ENCODE measurements around the gene ZFP90. TPM values are rescaled to one million over a fixed set of nuclear protein-coding genes. Genes with fewer than 3 reads are reported as not detected.

ZFP90 gene
- total RNA-seq, 2 donors from 2014 or later: 20.4 to 33.2 TPM

DNA sequence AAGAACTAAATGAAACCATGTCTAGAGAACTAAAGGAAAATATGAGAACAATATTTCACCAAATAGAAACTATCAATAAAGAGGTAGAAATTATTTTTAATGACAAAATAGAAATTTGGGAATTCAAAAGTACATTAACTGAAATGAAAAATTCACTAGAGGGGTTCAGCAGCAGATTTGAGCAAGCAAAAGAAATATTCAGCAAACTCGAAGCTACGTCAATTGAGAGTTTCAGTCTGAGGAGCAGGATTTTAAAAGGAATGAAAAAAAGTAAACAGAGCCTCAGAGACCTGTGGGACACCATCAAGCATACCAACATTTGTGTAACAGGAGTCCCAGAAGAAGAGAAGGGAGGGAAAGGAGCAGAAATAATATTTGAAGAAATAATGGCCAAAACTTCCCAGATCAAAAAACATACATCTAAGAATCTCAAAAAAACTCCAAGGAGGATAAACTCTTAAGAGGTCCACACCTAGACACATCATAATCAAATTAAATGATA is 38.3 kb downstream of the ZFP90 start:
- DNase-seq: no peak
- Histone ChIP-seq H3K36me3 (ENCODE audit: control insufficient read depth, insufficient read depth, low read length) (no peaks in the 10 kb centered on the region), H3K9ac (ENCODE audit: extremely low read depth, low read length, poor library complexity, severe bottlenecking) (no peak overlapping the region), H3K27ac (ENCODE audit: low read depth, low read length) (no peak overlapping the region), H3K4me1 (ENCODE audit: control insufficient read depth, insufficient read depth, low read length) (no peaks in the 10 kb centered on the region), H3K27me3 (ENCODE audit: control insufficient read depth, insufficient read depth, low read length, poor library complexity, severe bottlenecking) (no peaks in the 10 kb centered on the region), H3K9me3 (ENCODE audit: control insufficient read depth, low read length) (peaks cover 72% of the 10 kb centered on the region), H3K4me3 (ENCODE audit: low read length) (peak overlapping the region; percentile 56)
- H3K4me3 Mint-ChIP-seq: no peak overlapping the region
- H3K27ac Mint-ChIP-seq: no peak overlapping the region
- H3K9me3 Mint-ChIP-seq: peaks cover 75% of the 10 kb centered on the region
- WGBS, 2 experiments (ENCODE audit: insufficient coverage in 1 of 2, insufficient read length in 1 of 2): 92 to 93% methylated on average over 2 of the region's 2 CpGs
- TF ChIP-seq, protein P1, sequence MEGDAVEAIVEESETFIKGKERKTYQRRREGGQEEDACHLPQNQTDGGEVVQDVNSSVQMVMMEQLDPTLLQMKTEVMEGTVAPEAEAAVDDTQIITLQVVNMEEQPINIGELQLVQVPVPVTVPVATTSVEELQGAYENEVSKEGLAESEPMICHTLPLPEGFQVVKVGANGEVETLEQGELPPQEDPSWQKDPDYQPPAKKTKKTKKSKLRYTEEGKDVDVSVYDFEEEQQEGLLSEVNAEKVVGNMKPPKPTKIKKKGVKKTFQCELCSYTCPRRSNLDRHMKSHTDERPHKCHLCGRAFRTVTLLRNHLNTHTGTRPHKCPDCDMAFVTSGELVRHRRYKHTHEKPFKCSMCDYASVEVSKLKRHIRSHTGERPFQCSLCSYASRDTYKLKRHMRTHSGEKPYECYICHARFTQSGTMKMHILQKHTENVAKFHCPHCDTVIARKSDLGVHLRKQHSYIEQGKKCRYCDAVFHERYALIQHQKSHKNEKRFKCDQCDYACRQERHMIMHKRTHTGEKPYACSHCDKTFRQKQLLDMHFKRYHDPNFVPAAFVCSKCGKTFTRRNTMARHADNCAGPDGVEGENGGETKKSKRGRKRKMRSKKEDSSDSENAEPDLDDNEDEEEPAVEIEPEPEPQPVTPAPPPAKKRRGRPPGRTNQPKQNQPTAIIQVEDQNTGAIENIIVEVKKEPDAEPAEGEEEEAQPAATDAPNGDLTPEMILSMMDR (conservative IDR thresholded peaks at IDR 0.05): no peak
- peaks cover 29% of the 10 kb centered on the region for H3K36me3 Mint-ChIP-seq (ENCODE audit: low read depth)
- peaks cover 2% of the 10 kb centered on the region for H3K4me1 Mint-ChIP-seq
- peaks cover 1% of the 10 kb centered on the region for H3K27me3 Mint-ChIP-seq (ENCODE audit: insufficient read depth)

DNA sequence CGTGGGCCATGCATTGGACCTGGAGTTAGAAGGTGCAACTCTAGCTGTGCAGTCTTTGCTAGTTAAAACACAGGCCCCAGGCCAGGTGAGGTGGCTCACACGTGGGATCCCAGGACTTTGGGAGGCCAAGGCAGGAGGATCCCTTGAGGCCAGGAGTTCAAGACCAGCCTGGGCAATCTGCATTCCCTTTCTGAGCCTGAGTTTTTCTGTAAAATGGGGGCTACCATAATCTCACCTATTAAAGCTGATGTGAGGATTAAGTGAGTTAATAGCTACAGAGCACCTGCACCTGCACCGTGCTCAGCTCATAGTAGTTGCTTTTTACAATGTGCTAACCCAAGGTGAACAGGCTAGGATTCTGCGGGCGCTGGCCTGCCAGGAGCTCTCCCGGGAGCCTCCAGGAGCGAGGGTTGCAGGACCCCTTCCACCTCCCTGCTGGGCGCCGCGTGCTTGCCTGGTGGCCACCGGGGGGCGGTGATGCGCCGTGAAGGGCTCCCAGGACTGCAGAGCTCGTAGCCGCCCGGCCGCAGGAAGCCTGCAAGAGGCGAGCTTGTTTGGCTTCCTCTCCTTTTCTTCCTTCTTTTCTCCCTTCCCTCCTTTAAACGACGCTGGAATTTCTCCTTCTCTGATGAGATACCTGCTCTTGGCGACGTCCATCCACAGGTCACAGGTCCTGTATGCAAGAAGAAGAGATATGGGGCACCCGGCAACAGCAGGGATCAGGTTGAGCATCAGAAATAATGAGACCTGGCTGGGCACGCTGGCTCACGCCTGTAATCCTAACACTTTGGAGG is 51.3 kb downstream of the ZFP90 start:
- peaks cover 4% of the 10 kb centered on the region for H3K36me3 Mint-ChIP-seq (ENCODE audit: low read depth)
- H3K4me1 Mint-ChIP-seq: peaks cover 2% of the 10 kb centered on the region
- H3K9me3 Mint-ChIP-seq: peaks cover 27% of the 10 kb centered on the region
- Histone ChIP-seq H3K4me3 (ENCODE audit: low read length) (no peak overlapping the region), H3K4me1 (ENCODE audit: control insufficient read depth, insufficient read depth, low read length) (no peaks in the 10 kb centered on the region), H3K27ac (ENCODE audit: low read depth, low read length) (no peak overlapping the region), H3K9ac (ENCODE audit: extremely low read depth, low read length, poor library complexity, severe bottlenecking) (no peak overlapping the region), H3K27me3 (ENCODE audit: control insufficient read depth, insufficient read depth, low read length, poor library complexity, severe bottlenecking) (no peaks in the 10 kb centered on the region), H3K9me3 (ENCODE audit: control insufficient read depth, low read length) (peaks cover 16% of the 10 kb centered on the region), H3K36me3 (ENCODE audit: control insufficient read depth, insufficient read depth, low read length) (no peaks in the 10 kb centered on the region)
- peaks cover 1% of the 10 kb centered on the region for H3K27me3 Mint-ChIP-seq (ENCODE audit: insufficient read depth)
- 39 to 43% methylated on average over 20 to 26 of the region's 26 CpGs for WGBS, 2 experiments (ENCODE audit: insufficient coverage in 1 of 2, insufficient read length in 1 of 2)
- H3K27ac Mint-ChIP-seq: no peak overlapping the region
- TF ChIP-seq, protein P1 (conservative IDR thresholded peaks at IDR 0.05): peak; percentile 91
- H3K4me3 Mint-ChIP-seq: no peak overlapping the region
- DNase-seq: peak; percentile 95

- peaks cover 4% of the 10 kb centered on the region for H3K36me3 Mint-ChIP-seq (ENCODE audit: low read depth)
- H3K9ac ChIP-seq (ENCODE audit: extremely low read depth, low read length, poor library complexity, severe bottlenecking): no peak overlapping the region
- no peak overlapping the region for H3K4me3 ChIP-seq (ENCODE audit: low read length)
- H3K27ac ChIP-seq (ENCODE audit: low read depth, low read length): no peak overlapping the region
- no peaks in the 10 kb centered on the region for H3K4me1 ChIP-seq (ENCODE audit: control insufficient read depth, insufficient read depth, low read length)
- no peaks in the 10 kb centered on the region for H3K36me3 ChIP-seq (ENCODE audit: control insufficient read depth, insufficient read depth, low read length)
- H3K4me3 Mint-ChIP-seq: no peak overlapping the region
- H3K9me3 ChIP-seq (ENCODE audit: control insufficient read depth, low read length): peaks cover 16% of the 10 kb centered on the region
- 93% methylated on average over 4 to 5 of the region's 5 CpGs for WGBS, 2 experiments (ENCODE audit: insufficient coverage in 1 of 2, insufficient read length in 1 of 2)
- DNase-seq: no peak
- H3K27ac Mint-ChIP-seq: no peak overlapping the region
- H3K4me1 Mint-ChIP-seq: peaks cover 2% of the 10 kb centered on the region
- H3K27me3 Mint-ChIP-seq (ENCODE audit: insufficient read depth): peaks cover 1% of the 10 kb centered on the region
- H3K9me3 Mint-ChIP-seq: peaks cover 25% of the 10 kb centered on the region
- no peaks in the 10 kb centered on the region for H3K27me3 ChIP-seq (ENCODE audit: control insufficient read depth, insufficient read depth, low read length, poor library complexity, severe bottlenecking)
- TF ChIP-seq, protein P1 (conservative IDR thresholded peaks at IDR 0.05): peak; percentile 57
These were observed 53.6 kb downstream of the ZFP90 start for GRCh38 chr16:68592466-68593337.

All from endodermal cell (in vitro differentiated cells).